ACC112 (cell line): ENCODE data around the gene UAP1.

Experiments
- H2AFZ ChIP-seq: fragments of 200-600 bp; sonication (generic); one replicate; pipeline ENCODE4 v1.6.0; 2017; ENCODE audit warnings: antibody characterized with exemption, low read length; ENCODE audit not compliant: unreplicated experiment
- H3K27ac ChIP-seq: fragments of 200-600 bp; sonication (generic); 2 replicates; pipeline ENCODE4 v1.5.1; 2014; ENCODE audit warnings: low read depth, mild to moderate bottlenecking, antibody characterized with exemption, low read length, moderate library complexity
- H3K27me3 ChIP-seq: fragments of 200-600 bp; sonication (generic); 2 replicates; pipeline ENCODE4 v1.6.1; 2014; ENCODE audit warnings: mild to moderate bottlenecking, antibody characterized with exemption, low read length, moderate library complexity, mixed read lengths; ENCODE audit not compliant: insufficient read depth
- H3K36me3 ChIP-seq: fragments of 200-600 bp; sonication (generic); 2 replicates; pipeline ENCODE4 v1.6.1; 2016; ENCODE audit warnings: mild to moderate bottlenecking, antibody characterized with exemption, low read length, moderate library complexity, mixed read lengths; ENCODE audit not compliant: insufficient read depth
- H3K4me1 ChIP-seq: fragments of 200-600 bp; sonication (generic); one replicate; pipeline ENCODE4 v1.6.1; 2016; ENCODE audit warnings: low read length, mixed read lengths; ENCODE audit not compliant: insufficient read depth, unreplicated experiment, control insufficient read depth
- H3K4me3 ChIP-seq: fragments of 200-600 bp; sonication (generic); 2 replicates; pipeline ENCODE4 v1.5.1; 2014; ENCODE audit warnings: mild to moderate bottlenecking, low read depth, low read length
- H3K79me2 ChIP-seq: fragments of 200-600 bp; sonication (generic); one replicate; pipeline ENCODE4 v1.6.0; 2016; ENCODE audit warnings: low read length; ENCODE audit not compliant: control insufficient read depth, unreplicated experiment, insufficient read depth

UAP1 gene

GRCh38 chr1:162612606-162613400, 51.3 kb downstream of the UAP1 start:
- no peaks in the 10 kb centered on the region for H3K27me3 ChIP-seq
- peak overlapping the region; percentile 30 for H3K27ac ChIP-seq
- H3K4me1 ChIP-seq = peaks cover 15% of the 10 kb centered on the region
- peak overlapping the region; percentile 53 for H2AFZ ChIP-seq
- no peaks in the 10 kb centered on the region for H3K79me2 ChIP-seq
- peaks cover 12% of the 10 kb centered on the region for H3K36me3 ChIP-seq
- no peak overlapping the region for H3K4me3 ChIP-seq

DNA sequence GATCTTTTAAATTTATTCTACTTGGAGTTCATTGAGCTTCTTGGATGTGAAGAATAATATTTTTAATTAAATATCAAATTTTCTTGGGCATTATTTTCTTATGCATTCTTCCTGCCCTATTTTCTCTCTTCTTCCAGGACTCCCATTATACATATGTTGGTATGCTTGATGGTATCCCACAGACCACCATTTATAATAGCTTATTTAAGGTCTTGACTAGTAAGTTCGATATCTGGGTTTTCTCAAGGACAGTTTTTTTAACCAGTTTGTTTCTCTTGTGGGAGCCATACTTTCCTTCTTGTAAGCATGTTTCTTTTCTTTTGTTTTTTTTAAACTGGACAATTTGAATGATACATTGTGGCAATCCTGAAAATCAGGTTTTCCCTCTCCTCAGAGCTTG, 55.3 kb downstream of the UAP1 start:
- H3K36me3 ChIP-seq = peaks cover 9% of the 10 kb centered on the region
- no peak overlapping the region for H3K4me3 ChIP-seq
- H3K27me3 ChIP-seq = no peaks in the 10 kb centered on the region
- no peak overlapping the region for H2AFZ ChIP-seq
- peaks cover 15% of the 10 kb centered on the region for H3K4me1 ChIP-seq
- no peaks in the 10 kb centered on the region for H3K79me2 ChIP-seq
- H3K27ac ChIP-seq = no peak overlapping the region

GRCh38 chr1:162617513-162617912, 56.0 kb downstream of the UAP1 start:
- Histone ChIP-seq H3K27me3 (no peaks in the 10 kb centered on the region), H3K4me3 (no peak overlapping the region), H2AFZ (no peak overlapping the region), H3K4me1 (peaks cover 11% of the 10 kb centered on the region), H3K27ac (no peak overlapping the region), H3K36me3 (peaks cover 9% of the 10 kb centered on the region), H3K79me2 (no peaks in the 10 kb centered on the region)

GRCh38 chr1:162619076-162619475, 57.6 kb downstream of the UAP1 start:
- Histone ChIP-seq H3K4me3 (no peak overlapping the region), H3K27me3 (no peaks in the 10 kb centered on the region), H3K27ac (no peak overlapping the region), H2AFZ (no peak overlapping the region), H3K4me1 (no peaks in the 10 kb centered on the region), H3K79me2 (no peaks in the 10 kb centered on the region), H3K36me3 (peaks cover 9% of the 10 kb centered on the region)

DNA sequence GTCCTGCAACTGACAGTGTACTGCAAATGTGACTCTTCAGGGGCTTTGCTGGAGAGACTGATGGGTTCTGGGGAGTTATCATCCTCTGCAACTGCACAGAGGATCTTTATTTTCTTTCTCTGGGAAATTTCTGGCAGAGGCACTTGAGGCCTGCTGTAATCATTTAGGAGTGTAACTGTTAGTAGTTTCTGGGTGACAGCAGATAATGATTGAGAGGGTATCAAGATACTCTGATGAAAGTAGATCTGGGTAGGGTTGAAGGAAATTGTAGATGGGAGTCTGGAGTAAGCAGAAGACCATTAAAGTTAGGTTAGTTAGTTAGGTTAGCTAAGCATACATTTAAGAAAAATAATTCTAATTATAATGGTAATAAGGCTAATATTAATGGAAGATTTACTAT, 59.7 kb downstream of the UAP1 start:
- H3K79me2 ChIP-seq = no peaks in the 10 kb centered on the region
- H3K4me3 ChIP-seq = no peak overlapping the region
- peaks cover 9% of the 10 kb centered on the region for H3K36me3 ChIP-seq
- no peaks in the 10 kb centered on the region for H3K27me3 ChIP-seq
- no peak overlapping the region for H3K27ac ChIP-seq
- H3K4me1 ChIP-seq = peaks cover 3% of the 10 kb centered on the region
- no peak overlapping the region for H2AFZ ChIP-seq

- Histone ChIP-seq H2AFZ (peak overlapping the region; percentile 55), H3K27ac (peak overlapping the region; percentile 37; the same call in 1 of the 2 replicates), H3K4me1 (peaks cover 34% of the 10 kb centered on the region), H3K79me2 (no peaks in the 10 kb centered on the region), H3K36me3 (no peaks in the 10 kb centered on the region), H3K27me3 (no peaks in the 10 kb centered on the region), H3K4me3 (no peak overlapping the region)
Measured at GRCh38 chr1:162625679-162626078, 64.2 kb downstream of the UAP1 start.

GRCh38 chr1:162626094-162626493, 64.6 kb downstream of the UAP1 start:
- Histone ChIP-seq H2AFZ (peak overlapping the region; percentile 55), H3K27me3 (no peaks in the 10 kb centered on the region), H3K36me3 (no peaks in the 10 kb centered on the region), H3K79me2 (no peaks in the 10 kb centered on the region), H3K27ac (peak overlapping the region; percentile 37), H3K4me1 (peaks cover 38% of the 10 kb centered on the region), H3K4me3 (peak overlapping the region; percentile 70)

GRCh38 chr1:162626761-162627160, 65.2 kb downstream of the UAP1 start:
- H3K27ac ChIP-seq = peak overlapping the region; percentile 37

GRCh38 chr1:162627662-162628296, 66.3 kb downstream of the UAP1 start:
- Histone ChIP-seq H3K36me3 (no peaks in the 10 kb centered on the region), H3K27ac (peak overlapping the region; percentile 37; the same call in 1 of the 2 replicates), H2AFZ (peak overlapping the region; percentile 55), H3K79me2 (peaks cover 6% of the 10 kb centered on the region), H3K4me3 (no peak overlapping the region; the same call in 1 of the 2 replicates), H3K27me3 (no peaks in the 10 kb centered on the region), H3K4me1 (peaks cover 42% of the 10 kb centered on the region)

More at GRCh38 chr1:162626761-162627160, 65.2 kb downstream of the UAP1 start:
- H3K4me1 ChIP-seq = peaks cover 42% of the 10 kb centered on the region
- peak overlapping the region; percentile 55 for H2AFZ ChIP-seq
- peak overlapping the region; percentile 70 for H3K4me3 ChIP-seq
- H3K27me3 ChIP-seq = no peaks in the 10 kb centered on the region
- no peaks in the 10 kb centered on the region for H3K79me2 ChIP-seq
- H3K36me3 ChIP-seq = no peaks in the 10 kb centered on the region

DNA sequence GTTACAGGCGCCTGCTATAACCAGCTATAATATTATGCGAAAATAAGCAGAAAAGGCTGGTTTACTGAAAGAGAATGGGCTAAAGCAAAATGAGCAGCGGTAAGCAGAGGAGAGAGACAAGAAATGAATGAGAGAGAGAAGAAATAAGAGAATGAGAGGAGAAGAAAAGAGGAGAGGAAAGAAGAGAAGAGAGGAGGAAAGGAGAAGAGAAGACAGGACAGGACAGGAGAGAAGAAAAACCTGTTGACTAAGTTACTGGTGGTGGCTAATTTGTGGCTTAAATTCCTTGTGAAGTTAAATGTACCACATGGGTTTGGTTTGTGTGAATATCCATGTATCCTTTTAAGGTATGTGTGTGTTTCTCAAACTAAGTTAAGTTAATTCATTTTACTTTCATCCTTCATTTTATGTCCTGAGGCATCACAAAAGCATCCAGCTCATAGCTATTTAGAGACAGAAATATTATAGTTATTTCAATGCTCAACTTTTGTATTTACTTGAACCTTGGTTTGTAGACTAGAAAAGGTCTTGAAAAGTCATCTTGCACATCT, 67.6 kb downstream of the UAP1 start:
- Histone ChIP-seq H2AFZ (no peak overlapping the region), H3K79me2 (peaks cover 19% of the 10 kb centered on the region), H3K4me1 (peaks cover 42% of the 10 kb centered on the region), H3K36me3 (no peaks in the 10 kb centered on the region), H3K4me3 (no peak overlapping the region), H3K27ac (peak overlapping the region; percentile 97), H3K27me3 (no peaks in the 10 kb centered on the region)
